CD14-positive monocyte (primary cell): ENCODE measurements around the gene VOPP1. TPM values are rescaled to one million over a fixed set of nuclear protein-coding genes. Genes with fewer than 3 reads are reported as not detected.

Experiments used
- DNase-seq, 3 donors: peaks; one replicate each; pipeline ENCODE4 v3.0.0-alpha.2; 2011 to 2022
- H2AFZ ChIP-seq: 2 replicates; pipeline ENCODE4 v1.6.0; 2012; ENCODE audit warnings: mild to moderate bottlenecking, low read depth, low read length, inconsistent platforms; ENCODE audit not compliant: insufficient read depth, poor library complexity, severe bottlenecking
- H3K27ac ChIP-seq, 2 donors: 1 replicate in 1 of 2; 2 replicates in 1 of 2; pipeline ENCODE4 v1.5.1; 2012 to 2013; ENCODE audit warnings: low read length in 2 of 2, control low read depth in 1 of 2, inconsistent platforms in 1 of 2, low read depth in 1 of 2, mild to moderate bottlenecking in 1 of 2
- H3K27me3 ChIP-seq, 2 donors: one replicate each; pipeline versions ENCODE4 v1.6.0 to v1.6.1; 2011 to 2013; ENCODE audit warnings: low read length in 2 of 2; ENCODE audit not compliant: control insufficient read depth in 2 of 2, insufficient read depth in 2 of 2
- H3K36me3 ChIP-seq, 2 donors: replicated peaks in 1 of 2; 1 replicate in 1 of 2; 2 replicates in 1 of 2; pipeline versions ENCODE4 v1.5.1 to v1.6.1; 2012 to 2013; ENCODE audit warnings: low read length in 2 of 2, control low read depth in 1 of 2, inconsistent platforms in 1 of 2, mild to moderate bottlenecking in 1 of 2; ENCODE audit not compliant: insufficient read depth in 2 of 2, control insufficient read depth in 1 of 2
- H3K4me1 ChIP-seq, 2 donors: 1 replicate in 1 of 2; 2 replicates in 1 of 2; pipeline versions ENCODE4 v1.5.1 to v1.6.1; 2012 to 2013; ENCODE audit warnings: low read length in 2 of 2, control low read depth in 1 of 2, inconsistent platforms in 1 of 2, mild to moderate bottlenecking in 1 of 2, moderate library complexity in 1 of 2; ENCODE audit not compliant: insufficient read depth in 2 of 2, control insufficient read depth in 1 of 2
- H3K4me2 ChIP-seq: replicated peaks from 2 replicates; pipeline ENCODE3; 2012; ENCODE audit warnings: low read length, moderate library complexity, mild to moderate bottlenecking; ENCODE audit not compliant: poor library complexity, severe bottlenecking; ENCODE audit errors: extremely low read depth
- H3K4me3 ChIP-seq, 3 experiments: fragments of 200-600 bp in 1 of 3; sonication (generic) in 1 of 3; replicated peaks in 1 of 3; 1 replicate in 2 of 3; 2 replicates in 1 of 3; pipeline ENCODE4 v1.5.1; 2011 to 2013; ENCODE audit warnings: low read length in 3 of 3, mild to moderate bottlenecking in 3 of 3, control low read depth in 2 of 3, low read depth in 2 of 3, inconsistent platforms in 1 of 3, moderate library complexity in 1 of 3
- H3K79me2 ChIP-seq: 2 replicates; pipeline ENCODE4 v1.6.0; 2012; ENCODE audit warnings: mild to moderate bottlenecking, control low read depth, inconsistent platforms, low read length, moderate library complexity; ENCODE audit not compliant: insufficient read depth
- H3K9ac ChIP-seq: 2 replicates; pipeline ENCODE4 v1.6.0; 2017; ENCODE audit warnings: low read length, mild to moderate bottlenecking; ENCODE audit not compliant: insufficient read depth, poor library complexity, severe bottlenecking
- H3K9me3 ChIP-seq, 2 donors: replicated peaks in 1 of 2; 1 replicate in 1 of 2; 2 replicates in 1 of 2; pipeline versions ENCODE4 v1.5.1 to v1.6.1; 2012 to 2013; ENCODE audit warnings: low read length in 2 of 2, control low read depth in 1 of 2; ENCODE audit not compliant: control insufficient read depth in 1 of 2, insufficient read depth in 1 of 2
- H4K20me1 ChIP-seq: 2 replicates; pipeline ENCODE4 v1.6.0; 2012; ENCODE audit warnings: mild to moderate bottlenecking, low read length, control low read depth, moderate library complexity; ENCODE audit not compliant: insufficient read depth
- H3K27ac Mint-ChIP-seq, 7 donors: one replicate each; pipeline ENCODE4 v1.8.0; 2020; ENCODE audit warnings: mild to moderate bottlenecking in 7 of 7, mixed read lengths in 7 of 7, moderate library complexity in 6 of 7, inconsistent platforms in 2 of 7
- H3K27me3 Mint-ChIP-seq, 3 donors: one replicate each; pipeline ENCODE4 v1.8.0; 2021 to 2022; ENCODE audit warnings: low read depth in 3 of 3, mild to moderate bottlenecking in 3 of 3, mixed read lengths in 3 of 3, moderate library complexity in 3 of 3, inconsistent platforms in 1 of 3
- H3K36me3 Mint-ChIP-seq, 2 donors: one replicate each; pipeline ENCODE4 v1.8.0; 2020; ENCODE audit warnings: mixed read lengths in 2 of 2, inconsistent platforms in 1 of 2, mild to moderate bottlenecking in 1 of 2
- H3K4me1 Mint-ChIP-seq: one replicate; pipeline ENCODE4 v1.8.0; 2020; ENCODE audit warnings: mild to moderate bottlenecking, mixed read lengths
- H3K4me3 Mint-ChIP-seq, 2 donors: one replicate each; pipeline ENCODE4 v1.8.0; 2020; ENCODE audit warnings: mild to moderate bottlenecking in 2 of 2, mixed read lengths in 2 of 2, moderate library complexity in 1 of 2
- H3K9me3 Mint-ChIP-seq, 7 donors: one replicate each; pipeline ENCODE4 v1.8.0; 2020 to 2022; ENCODE audit warnings: mixed read lengths in 7 of 7, mild to moderate bottlenecking in 6 of 7, moderate library complexity in 6 of 7, inconsistent platforms in 2 of 7
- WGBS: methylation state at CpG from one replicate; pipeline ENCODE4 v1.1.5; 2013; ENCODE audit warnings: missing lambda C conversion rate; ENCODE audit not compliant: insufficient coverage; 5-methylcytosine and 5-hydroxymethylcytosine counted together
- intact Hi-C, 2 donors: fragments of 100-400 bp; cut with micrococcal nuclease; formaldehyde crosslinking; loops; one replicate each; pipeline versions ENCODE4 v1.15.0 to v1.15.1; 2023
- polyA plus RNA-seq, 3 donors: library from polyadenylated mRNA; depleted of rRNA in 1 of 3; unstranded in 2 of 3; stranded (reverse) in 1 of 3; fragments of 300-500 nt in 2 of 3; fragments of >200 nt in 1 of 3; fragmentation: Illumina TruSeq in 2 of 3; gene quantifications; 1 replicate in 2 of 3; 2 replicates in 1 of 3; pipeline ENCODE4 v1.2.3, GENCODE V29; 2012 to 2021
- TF ChIP-seq, protein P1 (sequence below): fragments of 200-600 bp; IDR thresholded peaks from one replicate; pipeline ENCODE4 v1.8.0; 2022; ENCODE audit warnings: antibody characterized with exemption, mild to moderate bottlenecking

Gene VOPP1
- polyA plus RNA-seq, 3 donors: 16.7 to 22.1 (median 18.0) TPM

DNA sequence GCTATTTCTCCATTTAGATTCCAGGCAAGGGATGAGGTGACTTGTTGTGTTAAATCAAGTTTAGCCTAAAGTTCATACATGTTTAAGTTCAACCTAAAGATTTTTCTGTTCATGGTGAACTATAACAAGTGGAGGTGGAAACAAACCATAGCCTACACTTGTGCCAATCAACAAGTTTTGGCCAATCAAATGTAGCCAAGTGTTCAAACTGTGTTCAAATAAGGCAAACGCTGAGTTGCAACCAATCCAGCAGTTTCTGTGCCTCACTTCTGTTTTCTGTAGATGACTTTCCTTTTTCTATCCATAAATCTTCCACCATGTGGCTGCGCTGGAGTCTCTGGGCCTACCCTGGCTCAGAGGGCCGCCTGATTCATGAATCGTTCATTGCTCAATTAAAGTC, 4.5 kb upstream of the VOPP1 start:
- Histone ChIP-seq H3K4me1 (peaks cover 17 to 18% of the 10 kb centered on the region in 2 donors), H3K9me3 (no peaks in the 10 kb centered on the region), H4K20me1 (no peaks in the 10 kb centered on the region), H3K27me3 (peaks cover 0 to 3% of the 10 kb centered on the region in 2 donors), H2AFZ (no peak overlapping the region), H3K4me3 (no peak overlapping the region), H3K27ac (no peak overlapping the region), H3K9ac (no peak overlapping the region), H3K79me2 (no peaks in the 10 kb centered on the region), H3K4me2 (no peak overlapping the region), H3K36me3 (no peaks in the 10 kb centered on the region)
- TF ChIP-seq, protein P1, sequence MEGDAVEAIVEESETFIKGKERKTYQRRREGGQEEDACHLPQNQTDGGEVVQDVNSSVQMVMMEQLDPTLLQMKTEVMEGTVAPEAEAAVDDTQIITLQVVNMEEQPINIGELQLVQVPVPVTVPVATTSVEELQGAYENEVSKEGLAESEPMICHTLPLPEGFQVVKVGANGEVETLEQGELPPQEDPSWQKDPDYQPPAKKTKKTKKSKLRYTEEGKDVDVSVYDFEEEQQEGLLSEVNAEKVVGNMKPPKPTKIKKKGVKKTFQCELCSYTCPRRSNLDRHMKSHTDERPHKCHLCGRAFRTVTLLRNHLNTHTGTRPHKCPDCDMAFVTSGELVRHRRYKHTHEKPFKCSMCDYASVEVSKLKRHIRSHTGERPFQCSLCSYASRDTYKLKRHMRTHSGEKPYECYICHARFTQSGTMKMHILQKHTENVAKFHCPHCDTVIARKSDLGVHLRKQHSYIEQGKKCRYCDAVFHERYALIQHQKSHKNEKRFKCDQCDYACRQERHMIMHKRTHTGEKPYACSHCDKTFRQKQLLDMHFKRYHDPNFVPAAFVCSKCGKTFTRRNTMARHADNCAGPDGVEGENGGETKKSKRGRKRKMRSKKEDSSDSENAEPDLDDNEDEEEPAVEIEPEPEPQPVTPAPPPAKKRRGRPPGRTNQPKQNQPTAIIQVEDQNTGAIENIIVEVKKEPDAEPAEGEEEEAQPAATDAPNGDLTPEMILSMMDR: no peak
- Mint-ChIP-seq H3K27me3 (peaks cover 8 to 25% (median 16%) of the 10 kb centered on the region in 3 donors), H3K27ac (no peak overlapping the region), H3K36me3 (peaks cover 0 to 3% of the 10 kb centered on the region in 2 donors), H3K9me3 (peaks cover 0 to 6% (median 0%) of the 10 kb centered on the region in 7 donors), H3K4me1 (peaks cover 17% of the 10 kb centered on the region), H3K4me3 (no peak overlapping the region)
- no CpG with 5 or more reads among the region's 4 CpGs for WGBS
- intact Hi-C loops: loop anchor here in 1 of 2 donors (10.0 kb wide), 1 partner anchor 212 kb away; the partner anchor contains the start of gene LANCL2
- DNase-seq: no peak

DNA sequence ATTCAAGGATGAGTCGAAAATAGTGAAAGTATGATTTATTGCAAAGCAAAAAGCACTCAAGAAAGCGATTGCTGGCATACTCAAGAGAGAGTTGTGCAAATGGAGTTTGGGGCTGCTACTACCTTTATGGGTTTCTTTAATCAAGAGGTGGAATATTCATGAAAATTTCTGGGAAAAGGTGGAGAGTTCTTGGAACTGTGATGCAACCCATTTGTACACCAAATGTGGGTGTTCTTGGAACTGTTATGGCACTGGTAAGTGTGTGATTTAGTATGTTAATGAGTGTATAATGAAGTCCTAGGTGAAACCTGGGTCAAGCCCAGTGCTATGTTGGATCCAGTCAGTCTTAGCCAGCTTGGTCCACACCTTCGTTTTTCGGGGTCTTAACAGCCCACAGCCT, 3.4 kb upstream of the VOPP1 start:
- Mint-ChIP-seq H3K4me3 (no peak overlapping the region), H3K4me1 (peaks cover 20% of the 10 kb centered on the region), H3K27me3 (peaks cover 8 to 21% (median 16%) of the 10 kb centered on the region in 3 donors), H3K9me3 (peaks cover 0 to 6% (median 0%) of the 10 kb centered on the region in 7 donors), H3K27ac (no peak overlapping the region), H3K36me3 (peaks cover 0 to 3% of the 10 kb centered on the region in 2 donors)
- Histone ChIP-seq H3K4me2 (no peak overlapping the region), H3K9me3 (no peaks in the 10 kb centered on the region), H3K4me3 (no peak overlapping the region), H3K27me3 (peaks cover 0 to 3% of the 10 kb centered on the region in 2 donors), H3K9ac (no peak overlapping the region), H3K79me2 (no peaks in the 10 kb centered on the region), H3K36me3 (no peaks in the 10 kb centered on the region), H4K20me1 (peaks cover 5% of the 10 kb centered on the region), H3K4me1 (peaks cover 24 to 25% of the 10 kb centered on the region in 2 donors), H2AFZ (no peak overlapping the region), H3K27ac (no peak overlapping the region)
- TF ChIP-seq, protein P1: no peak
- no peak for DNase-seq
- 94% methylated on average over 4 of the region's 4 CpGs for WGBS
- intact Hi-C loops: loop anchor here in 1 of 2 donors (10.0 kb wide), 1 partner anchor 211 kb away; the partner anchor contains the start of gene LANCL2
